ENCODE results near the gene ADAMTS5.

- TF ChIP-seq CTCF (IDR thresholded peaks at IDR 0.05): no peak
- TF ChIP-seq POLR2A (IDR thresholded peaks at IDR 0.05): no peak
- no peak for TF ChIP-seq POLR2AphosphoS5 (IDR thresholded peaks at IDR 0.05)
- TF ChIP-seq EP300 (IDR thresholded peaks at IDR 0.05): no peak
These were observed 79.6 kb downstream of the ADAMTS5 start for GRCh38 chr21:26887251-26887650.

Measured in upper lobe of left lung (tissue), 4 donors.